ENCODE measurements around the gene SOX10. TPM values are rescaled to one million over a fixed set of nuclear protein-coding genes. Genes with fewer than 3 reads are reported as not detected.
"Not testable (repeated sequence)": the region's sequence is repeated elsewhere in the genome, so short reads cannot be mapped to it uniquely, and the experiment has no call there.

The SOX10 gene
- total and polyA plus RNA-seq, 2 donors = 4.5 to 10.7 TPM

- H3K4me1 ChIP-seq (ENCODE audit: insufficient read depth) = no peaks in the 10 kb centered on the region
- under 1% methylated on average over 52 of the region's 52 CpGs for WGBS
- DNase-seq (ENCODE audit: extremely low spot score) = peak; percentile 92
- peak within 1 kb of the TSS; percentile 79 for H3K4me3 ChIP-seq (ENCODE audit: low read depth, low read length)
- H3K36me3 ChIP-seq (ENCODE audit: insufficient read depth) = no peaks in the 10 kb centered on the region
- H3K27ac ChIP-seq (ENCODE audit: low read depth) = peak within 1 kb of the TSS; percentile 68
These were observed 30.7 kb downstream of the SOX10 start, which contains the start of the genes C22orf23 and POLR2F for GRCh38 chr22:37953437-37954179. Gene C22orf23, minus strand, starts transcription at chr22:37953601. Its CDS starts 452 bp downstream, at chr22:37953149. Gene POLR2F, plus strand, starts transcription at chr22:37953699. Its CDS starts 89 bp downstream, at chr22:37953788.

GRCh38 chr22:37953062-37953436, 31.3 kb downstream of the SOX10 start:
- WGBS = under 1% methylated on average over 13 of the region's 13 CpGs
- H3K4me3 ChIP-seq (ENCODE audit: low read depth, low read length) = peak overlapping the region; percentile 79
- DNase-seq (ENCODE audit: extremely low spot score) = no peak
- H3K4me1 ChIP-seq (ENCODE audit: insufficient read depth) = no peaks in the 10 kb centered on the region
- H3K27ac ChIP-seq (ENCODE audit: low read depth) = no peak overlapping the region
- H3K36me3 ChIP-seq (ENCODE audit: insufficient read depth) = no peaks in the 10 kb centered on the region

- H3K4me1 ChIP-seq (ENCODE audit: insufficient read depth); H3K27ac ChIP-seq (ENCODE audit: low read depth); H3K36me3 ChIP-seq (ENCODE audit: insufficient read depth); DNase-seq (ENCODE audit: extremely low spot score): not testable (repeated sequence)
- peak overlapping the region; percentile 79 for H3K4me3 ChIP-seq (ENCODE audit: low read depth, low read length)
- WGBS = 5% methylated on average over 20 of the region's 20 CpGs
These were observed 31.7 kb downstream of the SOX10 start for GRCh38 chr22:37952629-37953028.

GRCh38 chr22:37951305-37951704, 33.0 kb downstream of the SOX10 start:
- H3K4me3 ChIP-seq (ENCODE audit: low read depth, low read length) = no peak overlapping the region
- no peak overlapping the region for H3K27ac ChIP-seq (ENCODE audit: low read depth)
- DNase-seq (ENCODE audit: extremely low spot score) = no peak
- WGBS = 43% methylated on average over 8 of the region's 8 CpGs
- no peaks in the 10 kb centered on the region for H3K36me3 ChIP-seq (ENCODE audit: insufficient read depth)
- H3K4me1 ChIP-seq (ENCODE audit: insufficient read depth) = no peaks in the 10 kb centered on the region

- 89% methylated on average over 14 of the region's 14 CpGs for WGBS
- not testable (repeated sequence) for DNase-seq (ENCODE audit: extremely low spot score)
These were observed 37.1 kb downstream of the SOX10 start for GRCh38 chr22:37947142-37947795.

GRCh38 chr22:37944423-37944822, 39.9 kb downstream of the SOX10 start:
- WGBS = 93% methylated on average over 11 of the region's 11 CpGs
- not testable (repeated sequence) for H3K4me1 ChIP-seq (ENCODE audit: insufficient read depth); H3K36me3 ChIP-seq (ENCODE audit: insufficient read depth); H3K4me3 ChIP-seq (ENCODE audit: low read depth, low read length); DNase-seq (ENCODE audit: extremely low spot score); H3K27ac ChIP-seq (ENCODE audit: low read depth)

More at GRCh38 chr22:37947142-37947795, 37.1 kb downstream of the SOX10 start:
- not testable (repeated sequence) for H3K4me3 ChIP-seq (ENCODE audit: low read depth, low read length); H3K27ac ChIP-seq (ENCODE audit: low read depth); H3K36me3 ChIP-seq (ENCODE audit: insufficient read depth); H3K4me1 ChIP-seq (ENCODE audit: insufficient read depth)

- Histone ChIP-seq H3K36me3 (ENCODE audit: insufficient read depth) (peaks cover 5% of the 10 kb centered on the region), H3K4me1 (ENCODE audit: insufficient read depth) (no peaks in the 10 kb centered on the region), H3K27ac (ENCODE audit: low read depth) (no peak overlapping the region), H3K4me3 (ENCODE audit: low read depth, low read length) (no peak overlapping the region)
- no peak for DNase-seq (ENCODE audit: extremely low spot score)
- WGBS = 91% methylated on average over 7 of the region's 7 CpGs
These were observed 40.5 kb downstream of the SOX10 start for GRCh38 chr22:37943825-37944198.

GRCh38 chr22:37943136-37943824, 41.1 kb downstream of the SOX10 start:
- WGBS = 82% methylated on average over 12 of the region's 12 CpGs
- no peak overlapping the region for H3K27ac ChIP-seq (ENCODE audit: low read depth)
- H3K36me3 ChIP-seq (ENCODE audit: insufficient read depth) = peaks cover 5% of the 10 kb centered on the region
- no peak for DNase-seq (ENCODE audit: extremely low spot score)
- no peaks in the 10 kb centered on the region for H3K4me1 ChIP-seq (ENCODE audit: insufficient read depth)
- H3K4me3 ChIP-seq (ENCODE audit: low read depth, low read length) = no peak overlapping the region

GRCh38 chr22:37942133-37942532, 42.2 kb downstream of the SOX10 start:
- no peak for DNase-seq (ENCODE audit: extremely low spot score)
- no peaks in the 10 kb centered on the region for H3K4me1 ChIP-seq (ENCODE audit: insufficient read depth)
- 93% methylated on average over 8 of the region's 8 CpGs for WGBS
- H3K36me3 ChIP-seq (ENCODE audit: insufficient read depth) = peaks cover 5% of the 10 kb centered on the region
- H3K4me3 ChIP-seq (ENCODE audit: low read depth, low read length) = no peak overlapping the region
- H3K27ac ChIP-seq (ENCODE audit: low read depth) = no peak overlapping the region

- WGBS = 79% methylated on average over 12 of the region's 12 CpGs
- H3K4me1 ChIP-seq (ENCODE audit: insufficient read depth) = no peaks in the 10 kb centered on the region
- DNase-seq (ENCODE audit: extremely low spot score) = no peak
- H3K27ac ChIP-seq (ENCODE audit: low read depth) = no peak overlapping the region
- H3K36me3 ChIP-seq (ENCODE audit: insufficient read depth) = peaks cover 7% of the 10 kb centered on the region
- no peak overlapping the region for H3K4me3 ChIP-seq (ENCODE audit: low read depth, low read length)
These were observed 43.5 kb downstream of the SOX10 start for GRCh38 chr22:37940698-37941376.

- Histone ChIP-seq H3K4me3 (ENCODE audit: low read depth, low read length) (no peak overlapping the region), H3K27ac (ENCODE audit: low read depth) (peak overlapping the region; percentile 19), H3K36me3 (ENCODE audit: insufficient read depth) (peaks cover 4% of the 10 kb centered on the region), H3K4me1 (ENCODE audit: insufficient read depth) (no peaks in the 10 kb centered on the region)
- no peak for DNase-seq (ENCODE audit: extremely low spot score)
- WGBS = 6% methylated on average over 13 of the region's 13 CpGs
These were observed 50.5 kb downstream of the SOX10 start for GRCh38 chr22:37933711-37934376.

GRCh38 chr22:37932821-37933578, 51.4 kb downstream of the SOX10 start:
- H3K4me3 ChIP-seq (ENCODE audit: low read depth, low read length) = no peak overlapping the region
- no peak for DNase-seq (ENCODE audit: extremely low spot score)
- H3K36me3 ChIP-seq (ENCODE audit: insufficient read depth) = peaks cover 4% of the 10 kb centered on the region
- no peaks in the 10 kb centered on the region for H3K4me1 ChIP-seq (ENCODE audit: insufficient read depth)
- WGBS = 66% methylated on average over 21 of the region's 21 CpGs
- peak overlapping the region; percentile 19 for H3K27ac ChIP-seq (ENCODE audit: low read depth)
